OCI-LY3 (cell line): ENCODE results near the gene ANKRD34A.

Experiments
- CTCF ChIP-seq: fragments of 200-600, 300-600 bp; sonication (generic); IDR thresholded peaks from 2 replicates; pipeline ENCODE4 v1.5.1; 2014; ENCODE audit warnings: antibody characterized with exemption, low read length, low read depth
- EZH2phosphoT487 ChIP-seq: fragments of 200-600 bp; shearing (Covaris generic); IDR thresholded peaks from 2 replicates; pipeline ENCODE4 v1.6.1; 2018; ENCODE audit warnings: antibody characterized with exemption, mixed run types, low read depth

- TF ChIP-seq CTCF (no peak), EZH2phosphoT487 (no peak)
Measured at GRCh38 chr1:145961425-145962156, 2.8 kb downstream of the ANKRD34A start.
